HAP-1 (cell line): Measurements from ENCODE around the gene CENPVL1.
"Not testable (repeated sequence)": the region's sequence is repeated elsewhere in the genome, so short reads cannot be mapped to it uniquely, and the experiment has no call there.

Experiments used
- DNase-seq, 2 experiments: peaks; one replicate each; pipeline ENCODE4 v3.0.0-alpha.2; 2016 to 2020; ENCODE audit warnings: low spot score in 2 of 2
- H3K27me3 ChIP-seq: fragments of 250-450 bp; sonication (Bioruptor Pico); 2 replicates; pipeline ENCODE4 v1.5.1; 2020; ENCODE audit warnings: low read depth, mild to moderate bottlenecking, moderate library complexity
- H3K36me3 ChIP-seq: fragments of 250-450 bp; sonication (Bioruptor Pico); replicated peaks from 2 replicates; pipeline ENCODE4 v1.5.1; 2020; ENCODE audit warnings: mild to moderate bottlenecking
- H3K4me1 ChIP-seq: fragments of 250-450 bp; sonication (Bioruptor Pico); 2 replicates; pipeline ENCODE4 v1.5.1; 2020; ENCODE audit warnings: mild to moderate bottlenecking
- H3K4me3 ChIP-seq: fragments of 250-450 bp; sonication (Bioruptor Pico); 2 replicates; pipeline ENCODE4 v1.5.1; 2020; ENCODE audit warnings: mild to moderate bottlenecking, moderate library complexity
- H3K9me3 ChIP-seq: fragments of 250-450 bp; sonication (Bioruptor Pico); 2 replicates; pipeline ENCODE4 v1.5.1; 2020; ENCODE audit warnings: mild to moderate bottlenecking, moderate library complexity
- in situ Hi-C: fragments of 300-500 bp; cut with MboI; formaldehyde crosslinking; loops from 3 replicates; pipeline ENCODE4 v1.14.3; 2020; ENCODE audit warnings: low sequenced_read_pairs, inconsistent platforms, mixed read lengths

CENPVL1 gene

GRCh38 chrX:51710277-51711164 lies at the start of gene CENPVL1:
Gene CENPVL1, plus strand, starts transcription at chrX:51710512. Its CDS starts 0 bp downstream, at chrX:51710512.
- H3K4me1 ChIP-seq, H3K27me3 ChIP-seq, H3K9me3 ChIP-seq, in situ Hi-C loops, DNase-seq, H3K4me3 ChIP-seq, H3K36me3 ChIP-seq: not testable (repeated sequence)

- Histone ChIP-seq H3K27me3 (no peaks in the 10 kb centered on the region), H3K4me1 (no peaks in the 10 kb centered on the region), H3K36me3 (no peaks in the 10 kb centered on the region), H3K4me3 (no peak overlapping the region), H3K9me3 (no peaks in the 10 kb centered on the region)
- DNase-seq: no peak
- in situ Hi-C loops: loop anchor here (25.0 kb wide), 1 partner anchor 121 kb away; no protein-coding TSS in a partner anchor
These were observed 44.3 kb upstream of the CENPVL1 start for GRCh38 chrX:51665981-51666380.

- in situ Hi-C loops, DNase-seq, H3K27me3 ChIP-seq, H3K36me3 ChIP-seq, H3K9me3 ChIP-seq, H3K4me3 ChIP-seq, H3K4me1 ChIP-seq: not testable (repeated sequence)
These were observed 30.5 kb upstream of the CENPVL1 start for GRCh38 chrX:51679689-51680433.

GRCh38 chrX:51681808-51682719 lies 28.2 kb upstream of the CENPVL1 start:
- H3K4me3 ChIP-seq, H3K4me1 ChIP-seq, H3K27me3 ChIP-seq, H3K36me3 ChIP-seq, H3K9me3 ChIP-seq, in situ Hi-C loops, DNase-seq: not testable (repeated sequence)

- H3K4me3 ChIP-seq, H3K27me3 ChIP-seq, in situ Hi-C loops, H3K9me3 ChIP-seq, H3K36me3 ChIP-seq, H3K4me1 ChIP-seq, DNase-seq: not testable (repeated sequence)
These were observed 27.6 kb upstream of the CENPVL1 start, which contains the start of gene CENPVL2 for GRCh38 chrX:51682720-51683062. Gene CENPVL2, minus strand, starts transcription at chrX:51682831. Its CDS starts 0 bp downstream, at chrX:51682831.

GRCh38 chrX:51694254-51694653 lies 16.1 kb upstream of the CENPVL1 start:
- in situ Hi-C loops: no loop called here

GRCh38 chrX:51697397-51697796 lies 12.9 kb upstream of the CENPVL1 start:
- no peaks in the 10 kb centered on the region for H3K4me1 ChIP-seq
- H3K9me3 ChIP-seq: no peaks in the 10 kb centered on the region
- no peak for DNase-seq
- no peaks in the 10 kb centered on the region for H3K27me3 ChIP-seq
- in situ Hi-C loops: no loop called here
- H3K36me3 ChIP-seq: no peaks in the 10 kb centered on the region
- no peak overlapping the region for H3K4me3 ChIP-seq

More at GRCh38 chrX:51694254-51694653, 16.1 kb upstream of the CENPVL1 start:
- H3K27me3 ChIP-seq: no peaks in the 10 kb centered on the region
- H3K9me3 ChIP-seq: no peaks in the 10 kb centered on the region
- H3K4me1 ChIP-seq: no peaks in the 10 kb centered on the region
- H3K36me3 ChIP-seq: no peaks in the 10 kb centered on the region
- DNase-seq: no peak
- H3K4me3 ChIP-seq: no peak overlapping the region

- DNase-seq, in situ Hi-C loops, H3K9me3 ChIP-seq, H3K4me3 ChIP-seq, H3K36me3 ChIP-seq, H3K27me3 ChIP-seq, H3K4me1 ChIP-seq: not testable (repeated sequence)
These were observed 2.8 kb downstream of the CENPVL1 start for GRCh38 chrX:51712943-51713647.

GRCh38 chrX:51728202-51728601 lies 17.9 kb downstream of the CENPVL1 start:
- in situ Hi-C loops: no loop called here
- peak in 1 of 2 experiments; percentile 56 for DNase-seq
- Histone ChIP-seq H3K4me1 (peaks cover 9% of the 10 kb centered on the region), H3K36me3 (no peaks in the 10 kb centered on the region), H3K9me3 (no peaks in the 10 kb centered on the region), H3K4me3 (no peak overlapping the region), H3K27me3 (no peaks in the 10 kb centered on the region)

GRCh38 chrX:51737091-51737490 lies 26.8 kb downstream of the CENPVL1 start:
- Histone ChIP-seq H3K27me3 (no peaks in the 10 kb centered on the region), H3K9me3 (no peaks in the 10 kb centered on the region), H3K4me3 (no peak overlapping the region), H3K4me1 (peaks cover under 1% of the 10 kb centered on the region; the same call in 1 of the 2 replicates), H3K36me3 (no peaks in the 10 kb centered on the region)
- no peak for DNase-seq
- in situ Hi-C loops: no loop called here

GRCh38 chrX:51742586-51742985 lies 32.3 kb downstream of the CENPVL1 start:
- Histone ChIP-seq H3K4me1 (peaks cover 10% of the 10 kb centered on the region), H3K36me3 (no peaks in the 10 kb centered on the region), H3K9me3 (no peaks in the 10 kb centered on the region; the same call in 1 of the 2 replicates), H3K4me3 (no peak overlapping the region), H3K27me3 (no peaks in the 10 kb centered on the region)
- in situ Hi-C loops: no loop called here
- DNase-seq: peak; percentile 72 to 86

- Histone ChIP-seq H3K9me3 (no peaks in the 10 kb centered on the region; the same call in 1 of the 2 replicates), H3K4me3 (no peak within 1 kb of the TSS), H3K36me3 (no peaks in the 10 kb centered on the region), H3K27me3 (no peaks in the 10 kb centered on the region), H3K4me1 (peaks cover 10% of the 10 kb centered on the region)
- in situ Hi-C loops: no loop called here
- DNase-seq: no peak
These were observed 33.1 kb downstream of the CENPVL1 start, which contains the start of gene GSPT2 for GRCh38 chrX:51743179-51743957. Gene GSPT2, plus strand, starts transcription at chrX:51743442. Its CDS starts 185 bp downstream, at chrX:51743627.
